ENCODE results near the gene STX1B. TPM values are rescaled to one million over a fixed set of nuclear protein-coding genes. Genes with fewer than 3 reads are reported as not detected.

STX1B gene
- total and polyA plus RNA-seq, 10 donors = 0.29 to 4.2 (median 1.5) TPM

DNA sequence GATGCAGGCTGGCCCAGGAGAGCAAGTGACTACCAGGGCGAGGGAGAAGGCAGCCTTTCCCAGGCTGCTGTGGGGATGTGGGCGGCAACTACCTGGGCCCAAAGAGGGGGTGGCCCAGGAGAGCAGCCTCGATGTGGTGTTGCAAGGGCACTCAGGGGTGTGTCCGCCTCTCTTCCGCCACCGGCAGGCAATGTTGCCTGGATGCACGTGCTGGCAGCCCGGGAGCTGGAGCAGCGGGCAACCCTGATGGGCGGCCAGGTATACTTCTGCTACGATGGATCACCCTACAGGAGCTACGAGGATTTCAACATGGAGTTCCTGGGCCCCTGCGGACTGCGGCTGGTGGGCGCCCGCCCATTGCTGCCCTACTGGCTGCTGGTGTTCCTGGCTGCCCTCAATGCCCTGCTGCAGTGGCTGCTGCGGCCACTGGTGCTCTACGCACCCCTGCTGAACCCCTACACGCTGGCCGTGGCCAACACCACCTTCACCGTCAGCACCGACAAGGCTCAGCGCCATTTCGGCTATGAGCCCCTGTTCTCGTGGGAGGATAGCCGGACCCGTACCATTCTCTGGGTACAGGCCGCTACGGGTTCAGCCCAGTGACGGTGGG, 22.8 kb downstream of the STX1B start:
- H3K27me3 ChIP-seq (replicated peaks in 1 of 7) = no peaks in the 10 kb centered on the region
- intact Hi-C loops (cut with DNase I; ENCODE audit: low total_unique reads) = loop anchor here (5.0 to 10.0 kb wide), 2 partner anchors 107 to 455 kb away; partner anchors contain the start of genes VKORC1 and ZNF843
- no peak overlapping the region for H3K27ac ChIP-seq
- DNase-seq = no peak
- no peak overlapping the region for H3K4me3 ChIP-seq
- H3K9me3 ChIP-seq = no peaks in the 10 kb centered on the region
- WGBS, 5 donors = 92 to 96% (median 94%) methylated on average over 10 to 30 of the region's 30 CpGs
- H3K36me3 ChIP-seq = peaks cover 0 to 50% (median 25%) of the 10 kb centered on the region in 6 donors
- H3K4me1 ChIP-seq = peaks cover 6 to 30% (median 25%) of the 10 kb centered on the region in 6 donors
- TF ChIP-seq POLR2AphosphoS5 (IDR thresholded peaks at IDR 0.05) (peak in 1 of 3 donors; percentile 26), POLR2A (IDR thresholded peaks at IDR 0.05) (no peak)

GRCh38 chr16:30986129-30986991, 24.1 kb downstream of the STX1B start:
- peak overlapping the region in 4 of 8 donors; percentile 73 to 81 (median 80) for H3K27ac ChIP-seq
- no peak for DNase-seq
- H3K4me1 ChIP-seq = peaks cover 6 to 30% (median 25%) of the 10 kb centered on the region in 6 donors
- WGBS, 5 donors = 87 to 94% (median 89%) methylated on average over 12 to 29 of the region's 29 CpGs
- H3K9me3 ChIP-seq = no peaks in the 10 kb centered on the region
- intact Hi-C loops (cut with DNase I; ENCODE audit: low total_unique reads) = loop anchor here (5.0 to 10.0 kb wide), 2 partner anchors 108 to 456 kb away; partner anchors contain the start of genes VKORC1 and ZNF843
- no peaks in the 10 kb centered on the region for H3K27me3 ChIP-seq (replicated peaks in 1 of 7)
- peaks cover 0 to 63% (median 36%) of the 10 kb centered on the region in 6 donors for H3K36me3 ChIP-seq
- H3K4me3 ChIP-seq = peak overlapping the region in 4 of 8 donors; percentile 38 to 65 (median 47)
- TF ChIP-seq POLR2AphosphoS5 (IDR thresholded peaks at IDR 0.05) (no peak), CTCF (IDR thresholded peaks at IDR 0.05 in 8 of 11, conservative IDR thresholded peaks at IDR 0.05 in 3 of 11) (no peak), POLR2A (IDR thresholded peaks at IDR 0.05) (no peak)

GRCh38 chr16:30985401-30986128, 24.9 kb downstream of the STX1B start:
- Histone ChIP-seq H3K4me3 (peak overlapping the region in 7 of 8 donors; percentile 27 to 65 (median 39)), H3K36me3 (peaks cover 0 to 71% (median 44%) of the 10 kb centered on the region in 6 donors), H3K27ac (peak overlapping the region; percentile 21 to 81 (median 70)), H3K9me3 (no peaks in the 10 kb centered on the region), H3K27me3 (replicated peaks in 1 of 7) (no peaks in the 10 kb centered on the region), H3K4me1 (peaks cover 6 to 30% (median 25%) of the 10 kb centered on the region in 6 donors)
- intact Hi-C loops (cut with DNase I; ENCODE audit: low total_unique reads) = loop anchor here (5.0 to 10.0 kb wide), 2 partner anchors 109 to 457 kb away; partner anchors contain the start of genes VKORC1 and ZNF843
- DNase-seq = no peak
- no peak for TF ChIP-seq CTCF (IDR thresholded peaks at IDR 0.05 in 8 of 11, conservative IDR thresholded peaks at IDR 0.05 in 3 of 11)
- TF ChIP-seq POLR2A (IDR thresholded peaks at IDR 0.05) = no peak
- TF ChIP-seq POLR2AphosphoS5 (IDR thresholded peaks at IDR 0.05) = no peak
- WGBS, 5 donors = 62 to 72% (median 70%) methylated on average over 12 to 20 of the region's 20 CpGs
